Adrenal gland (tissue), 5 donors: ENCODE measurements around the gene TNS1.

Source experiments
- CTCF ChIP-seq, 6 experiments: fragments of 450-650 bp in 4 of 6; fragments of 200-600 bp in 2 of 6; sonication (generic) in 1 of 6; IDR thresholded peaks; 1 replicate in 5 of 6; 2 replicates in 1 of 6; pipeline versions ENCODE4 v1.5.1 to v1.8.0; 2016 to 2021; ENCODE audit warnings: antibody characterized with exemption in 6 of 6, mild to moderate bottlenecking in 2 of 6, moderate library complexity in 1 of 6
- POLR2A ChIP-seq, 2 donors: fragments of 450-650 bp; IDR thresholded peaks; one replicate each; pipeline ENCODE4 v1.6.1; 2017; ENCODE audit warnings: antibody characterized with exemption in 2 of 2, mild to moderate bottlenecking in 2 of 2, moderate library complexity in 1 of 2
- donor health status: DM: no; HTN: no; CAD: no.

- no peak for TF ChIP-seq CTCF (IDR thresholded peaks at IDR 0.05)
- no peak for TF ChIP-seq POLR2A (IDR thresholded peaks at IDR 0.05)
These were observed 34.8 kb downstream of the TNS1 start for GRCh38 chr2:217968023-217968422.
